Measurements from ENCODE around the gene TRAPPC3.

TRAPPC3 gene

DNA sequence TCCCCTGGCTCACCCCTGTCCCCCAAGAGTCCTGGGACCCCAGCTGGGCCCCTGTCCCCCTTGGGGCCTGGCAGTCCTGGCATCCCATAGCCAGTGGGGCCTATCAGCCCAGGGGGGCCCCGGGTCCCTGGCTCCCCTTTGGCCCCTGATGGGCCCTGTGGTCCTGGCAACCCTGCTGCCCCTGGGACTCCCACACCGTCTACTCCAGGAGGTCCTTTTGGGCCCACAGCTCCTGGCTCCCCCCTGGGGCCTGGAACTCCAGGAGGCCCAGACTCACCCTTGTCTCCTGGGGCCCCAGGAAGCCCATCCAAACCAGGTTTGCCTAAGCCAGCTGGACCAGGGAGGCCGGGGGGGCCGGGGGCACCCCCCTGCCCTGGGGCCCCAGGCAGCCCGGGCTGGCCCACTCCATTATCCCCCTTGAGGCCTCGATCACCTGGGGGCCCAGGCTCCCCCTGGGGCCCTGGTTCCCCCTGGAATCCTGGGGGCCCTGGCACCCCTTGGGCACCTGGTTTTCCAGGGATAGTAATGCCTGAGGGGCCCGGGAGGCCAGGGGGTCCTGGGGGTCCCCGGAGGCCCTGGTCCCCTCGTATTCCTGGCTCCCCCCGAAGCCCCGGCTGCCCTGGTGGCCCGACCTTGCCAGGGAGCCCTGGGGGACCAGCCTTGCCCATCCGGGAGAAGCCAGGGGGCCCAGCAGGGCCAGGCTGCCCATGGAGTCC lies 50.5 kb downstream of the TRAPPC3 start:
- no peak for DNase-seq (ENCODE audit: low read depth)

DNA sequence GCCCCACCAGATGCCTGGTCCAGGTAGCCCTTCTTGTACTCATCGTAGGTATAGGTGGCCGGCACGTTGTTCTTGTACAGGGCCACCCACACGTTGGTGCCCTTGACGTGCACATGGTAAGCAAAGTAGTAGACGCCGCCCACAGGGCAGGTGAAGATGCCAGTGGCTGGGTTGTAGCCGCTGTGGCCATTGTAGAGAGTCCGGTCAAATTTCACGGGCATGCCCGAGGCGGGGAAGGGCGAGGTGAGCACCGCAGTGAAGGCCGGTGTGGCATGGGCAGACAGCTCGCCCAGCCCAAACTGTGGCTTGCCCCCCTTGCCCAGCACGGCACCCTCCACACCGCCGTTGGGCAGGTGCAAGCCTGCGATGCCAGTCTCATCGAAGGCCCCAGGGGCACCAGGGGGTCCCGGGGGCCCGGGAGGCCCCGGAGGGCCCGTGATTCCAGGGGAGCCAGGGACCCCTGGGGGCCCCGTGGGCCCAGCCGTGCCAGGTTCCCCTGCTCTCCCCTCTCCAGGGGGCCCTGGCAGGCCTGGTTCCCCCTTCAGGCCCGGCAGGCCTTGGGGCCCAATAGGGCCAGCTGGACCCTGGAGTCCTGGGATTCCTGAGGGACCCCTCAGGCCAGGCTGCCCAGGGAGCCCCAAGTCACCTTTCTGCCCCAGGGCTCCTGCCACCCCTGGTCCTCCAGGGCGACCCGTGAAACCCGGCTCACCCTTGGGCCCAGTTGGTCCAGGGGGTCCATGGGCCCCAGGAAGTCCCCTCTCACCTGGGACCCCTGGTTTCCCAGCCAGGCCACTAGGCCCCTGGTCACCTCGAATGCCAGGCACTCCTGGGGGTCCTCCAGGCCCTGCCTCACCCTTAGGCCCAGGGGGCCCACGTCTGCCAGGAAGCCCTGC lies 51.3 kb downstream of the TRAPPC3 start:
- DNase-seq (ENCODE audit: low read depth) = no peak

DNA sequence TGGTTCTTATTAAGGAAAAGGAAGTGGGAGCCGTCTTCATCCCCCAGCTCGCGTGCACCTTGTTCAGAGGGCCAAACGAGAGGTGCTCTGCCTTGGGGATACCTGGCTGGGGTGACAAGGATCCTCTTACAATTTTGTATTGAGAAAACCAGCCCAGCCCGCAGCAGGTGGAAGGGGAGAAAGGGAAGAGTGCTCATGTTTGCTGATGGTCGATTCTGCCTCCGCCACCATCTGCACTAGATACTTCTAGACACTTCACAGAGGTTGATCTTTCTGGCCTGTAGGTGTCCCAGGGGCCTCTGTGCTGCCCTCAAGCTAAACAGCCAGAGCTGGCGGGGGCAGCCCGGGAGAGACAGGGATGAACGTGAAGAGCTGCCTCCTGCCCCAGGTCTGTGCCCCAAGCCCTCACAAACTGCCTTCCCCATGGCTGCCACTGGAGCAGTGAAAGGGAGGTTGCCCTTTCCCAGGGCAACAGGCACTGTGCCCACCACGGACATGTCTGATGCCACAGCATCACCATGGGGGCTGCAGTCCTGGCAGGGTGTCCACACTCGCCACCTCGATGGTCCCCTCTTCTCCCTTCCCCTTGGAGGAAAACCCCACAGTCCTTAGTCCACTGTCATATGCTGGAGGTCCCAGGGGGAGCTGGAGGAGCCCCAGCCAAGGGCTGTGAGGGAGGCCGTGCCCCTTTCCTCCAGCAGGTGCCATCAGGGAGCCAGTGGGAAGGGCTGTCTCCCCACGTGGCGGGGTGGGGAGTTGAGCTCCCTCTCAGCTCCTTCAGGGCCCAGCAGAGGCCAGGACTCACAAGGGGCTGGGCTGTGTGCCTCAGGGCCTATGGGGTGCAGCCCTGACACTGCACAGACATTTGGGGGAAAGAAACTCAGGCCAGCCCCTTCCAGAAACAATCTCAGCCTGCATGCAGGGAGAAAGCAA lies 52.5 kb downstream of the TRAPPC3 start:
- no peak for DNase-seq (ENCODE audit: low read depth)

GRCh38 chr1:36095760-36096405 lies 53.4 kb downstream of the TRAPPC3 start:
- no peak for DNase-seq (ENCODE audit: low read depth)

GRCh38 chr1:36094621-36095061 lies 54.6 kb downstream of the TRAPPC3 start:
- DNase-seq (ENCODE audit: low read depth) = peak; percentile 43

GRCh38 chr1:36093929-36094328 lies 55.4 kb downstream of the TRAPPC3 start:
- DNase-seq (ENCODE audit: low read depth) = no peak

- no peak for DNase-seq (ENCODE audit: low read depth)
Observed at GRCh38 chr1:36093226-36093625, 56.1 kb downstream of the TRAPPC3 start.

DNA sequence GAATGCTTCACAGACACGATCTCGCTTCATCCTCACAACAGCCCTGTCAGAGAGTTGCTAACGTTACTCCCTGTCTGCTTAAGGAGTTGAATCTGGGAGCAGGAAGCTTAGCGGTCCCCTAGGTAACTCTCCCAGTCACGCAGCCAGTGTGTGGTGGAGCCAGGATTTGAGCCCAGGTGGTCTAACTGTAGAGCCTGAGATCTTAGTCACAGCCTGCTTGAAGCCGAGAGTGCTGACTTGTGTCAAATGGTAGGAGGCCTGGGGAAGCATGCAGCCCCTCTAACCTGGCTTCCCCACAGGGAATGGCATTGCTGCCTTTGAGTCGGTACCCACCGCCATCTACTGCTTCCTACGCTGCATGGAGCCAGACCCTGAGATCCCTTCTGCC lies 56.5 kb downstream of the TRAPPC3 start:
- no peak for DNase-seq (ENCODE audit: low read depth)

DNA sequence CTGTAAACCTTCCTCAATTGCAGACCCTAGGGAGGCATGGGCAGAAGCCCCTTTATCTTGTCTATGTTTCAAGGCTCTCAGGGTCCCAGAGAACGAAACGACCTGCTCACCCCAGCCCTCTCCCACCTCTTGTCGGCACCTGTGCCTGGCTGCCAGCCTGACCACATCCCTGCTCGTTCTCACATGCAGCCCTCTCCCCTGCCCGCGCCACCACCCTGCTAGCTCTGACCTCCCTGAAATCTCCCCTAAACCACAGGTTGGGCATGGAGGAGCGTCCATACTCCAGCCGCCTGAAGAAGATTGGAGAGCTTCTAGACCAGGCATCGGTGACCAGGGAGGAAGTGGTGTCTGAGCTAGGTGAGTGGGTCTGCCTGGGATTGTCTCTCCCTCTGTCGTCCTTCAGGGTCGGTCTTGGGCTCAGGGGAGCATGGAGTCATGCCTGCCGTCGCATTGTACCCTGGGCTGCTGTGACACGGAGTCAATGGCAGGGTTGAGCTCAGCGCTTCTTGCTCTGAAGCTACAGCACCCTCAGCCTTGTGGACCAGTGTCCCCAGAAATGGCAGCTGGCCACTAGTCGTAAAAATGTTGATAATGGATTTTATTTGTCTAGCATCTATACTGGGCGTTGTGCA lies 57.0 kb downstream of the TRAPPC3 start:
- DNase-seq (ENCODE audit: low read depth) = no peak

DNA sequence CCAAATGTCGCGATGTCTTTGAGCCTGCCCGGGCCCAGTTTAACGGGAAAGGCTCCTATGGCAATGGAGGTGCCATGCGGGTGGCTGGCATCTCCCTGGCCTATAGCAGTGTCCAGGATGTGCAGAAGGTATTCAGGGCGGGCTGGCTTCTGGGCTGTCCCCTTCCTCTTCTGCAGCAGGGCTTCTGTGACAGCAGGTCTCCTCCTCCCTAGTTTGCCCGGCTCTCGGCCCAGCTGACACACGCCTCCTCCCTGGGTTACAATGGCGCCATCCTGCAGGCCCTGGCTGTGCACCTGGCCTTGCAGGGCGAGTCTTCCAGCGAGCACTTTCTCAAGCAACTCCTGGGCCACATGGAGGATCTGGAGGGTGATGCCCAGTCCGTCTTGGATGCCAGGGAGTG lies 57.6 kb downstream of the TRAPPC3 start:
- DNase-seq (ENCODE audit: low read depth) = no peak

- no peak for DNase-seq (ENCODE audit: low read depth)
Observed at GRCh38 chr1:36091141-36091540, 58.1 kb downstream of the TRAPPC3 start.

- no peak for DNase-seq (ENCODE audit: low read depth)
Observed at GRCh38 chr1:36089393-36090121, 59.7 kb downstream of the TRAPPC3 start.

GRCh38 chr1:36088577-36089392 lies 60.5 kb downstream of the TRAPPC3 start, which contains the start of gene ADPRS:
Gene ADPRS, plus strand, starts transcription at chr1:36088892. Its CDS starts 13 bp downstream, at chr1:36088905.
- DNase-seq (ENCODE audit: low read depth) = peak; percentile 69

DNA sequence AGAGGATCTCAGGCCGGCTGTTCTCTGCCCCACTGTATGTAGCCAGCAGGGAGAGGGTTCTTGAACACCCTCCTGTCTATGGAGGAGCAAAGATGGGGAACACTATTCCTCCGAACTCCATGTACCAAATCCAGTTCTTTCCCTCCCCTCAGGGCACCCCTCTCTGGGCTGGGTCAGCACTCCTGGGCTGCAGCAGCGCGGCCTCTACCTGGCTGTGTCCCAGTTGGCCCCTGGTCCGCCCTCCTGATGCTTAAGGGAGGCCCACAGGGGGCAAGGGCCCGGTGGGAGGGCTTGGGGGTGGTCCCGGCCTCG lies 61.1 kb downstream of the TRAPPC3 start:
- no peak for DNase-seq (ENCODE audit: low read depth)

DNA sequence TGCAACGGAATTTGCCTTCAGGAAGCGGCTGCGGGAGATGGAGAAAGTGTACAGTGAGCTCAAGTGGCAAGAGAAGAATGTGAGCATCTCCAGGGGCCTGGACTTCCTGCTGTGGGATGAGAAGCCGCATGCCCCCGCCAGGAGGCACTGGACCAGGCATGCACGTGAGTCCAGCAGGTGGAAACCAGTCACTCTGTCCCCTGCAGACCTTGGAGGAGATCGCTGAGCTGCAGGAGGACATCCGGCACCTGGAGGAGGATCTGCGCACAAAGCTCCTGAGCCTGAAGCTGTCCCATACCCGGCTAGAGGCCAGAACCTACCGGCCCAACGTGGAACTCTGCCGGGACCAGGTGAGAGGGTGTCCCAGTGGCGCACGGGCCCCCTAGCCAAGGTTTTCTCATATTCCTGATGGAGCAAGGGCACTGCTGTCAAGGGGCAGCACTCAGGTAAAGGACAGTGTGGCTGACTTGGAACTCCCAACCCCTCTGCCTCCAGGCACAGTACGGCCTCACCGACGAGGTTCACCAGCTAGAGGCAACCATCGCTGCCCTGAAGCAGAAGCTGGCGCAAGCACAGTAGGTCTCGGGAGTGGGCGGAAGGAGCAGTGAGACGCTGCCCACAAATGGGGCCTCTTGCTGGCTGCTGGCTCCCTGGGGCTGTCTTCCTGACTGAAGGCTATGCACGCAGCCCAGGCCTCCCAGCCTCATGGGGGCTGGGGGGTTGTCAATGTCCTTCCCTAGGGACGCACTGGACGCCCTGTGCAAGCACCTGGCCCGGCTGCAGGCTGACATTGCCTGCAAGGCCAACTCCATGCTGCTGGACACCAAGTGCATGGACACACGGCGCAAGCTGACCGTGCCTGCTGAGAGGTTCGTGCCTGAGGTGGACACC lies 61.8 kb downstream of the TRAPPC3 start:
- no peak for DNase-seq (ENCODE audit: low read depth)
